ENCODE results near the gene MOSPD3.

MOSPD3 gene

GRCh38 chr7:100584054-100584682 lies 28.2 kb upstream of the MOSPD3 start:
- H3K27ac ChIP-seq (ENCODE audit: low read depth, low read length): peak overlapping the region; percentile 65
- H2AFZ ChIP-seq (ENCODE audit: low read length, unreplicated experiment): no peak overlapping the region
- H3K4me1 ChIP-seq (ENCODE audit: control insufficient read depth, insufficient read depth, low read length, unreplicated experiment): peaks cover 12% of the 10 kb centered on the region

GRCh38 chr7:100584683-100585510 lies 27.4 kb upstream of the MOSPD3 start:
- Histone ChIP-seq H3K36me3 (ENCODE audit: insufficient read depth, low read length) (peaks cover 6% of the 10 kb centered on the region; the same call in 1 of the 2 replicates), H3K27ac (ENCODE audit: low read depth, low read length) (peak overlapping the region; percentile 65), H3K4me3 (ENCODE audit: low read depth, low read length) (peak overlapping the region; percentile 79), H3K4me1 (ENCODE audit: control insufficient read depth, insufficient read depth, low read length, unreplicated experiment) (peaks cover 12% of the 10 kb centered on the region), H2AFZ (ENCODE audit: low read length, unreplicated experiment) (no peak overlapping the region), H3K27me3 (ENCODE audit: insufficient read depth, low read length) (no peaks in the 10 kb centered on the region), H3K79me2 (ENCODE audit: control insufficient read depth, insufficient read depth, low read length, unreplicated experiment) (peaks cover 20% of the 10 kb centered on the region)

More at GRCh38 chr7:100584054-100584682, 28.2 kb upstream of the MOSPD3 start:
- Histone ChIP-seq H3K27me3 (ENCODE audit: insufficient read depth, low read length) (no peaks in the 10 kb centered on the region), H3K79me2 (ENCODE audit: control insufficient read depth, insufficient read depth, low read length, unreplicated experiment) (peaks cover 20% of the 10 kb centered on the region), H3K36me3 (ENCODE audit: insufficient read depth, low read length) (peaks cover 6% of the 10 kb centered on the region; the same call in 1 of the 2 replicates), H3K4me3 (ENCODE audit: low read depth, low read length) (peak overlapping the region; percentile 79)

- peaks cover 17% of the 10 kb centered on the region for H3K4me1 ChIP-seq (ENCODE audit: control insufficient read depth, insufficient read depth, low read length, unreplicated experiment)
- peak within 1 kb of the TSS; percentile 65 for H3K27ac ChIP-seq (ENCODE audit: low read depth, low read length)
- H2AFZ ChIP-seq (ENCODE audit: low read length, unreplicated experiment): peak within 1 kb of the TSS; percentile 63
- peaks cover 3% of the 10 kb centered on the region; the same call in 1 of the 2 replicates for H3K36me3 ChIP-seq (ENCODE audit: insufficient read depth, low read length)
- H3K27me3 ChIP-seq (ENCODE audit: insufficient read depth, low read length): no peaks in the 10 kb centered on the region
- H3K79me2 ChIP-seq (ENCODE audit: control insufficient read depth, insufficient read depth, low read length, unreplicated experiment): peaks cover 20% of the 10 kb centered on the region
- peak within 1 kb of the TSS; percentile 80 for H3K4me3 ChIP-seq (ENCODE audit: low read depth, low read length)
Measured at GRCh38 chr7:100585511-100586265, 26.7 kb upstream of the MOSPD3 start, which contains the start of gene LRCH4. LRCH4 (minus strand) TSS chr7:100586129; CDS start chr7:100586100, 29 bp downstream.

- peaks cover 18% of the 10 kb centered on the region for H3K4me1 ChIP-seq (ENCODE audit: control insufficient read depth, insufficient read depth, low read length, unreplicated experiment)
- H3K36me3 ChIP-seq (ENCODE audit: insufficient read depth, low read length): no peaks in the 10 kb centered on the region
- H3K4me3 ChIP-seq (ENCODE audit: low read depth, low read length): peak within 1 kb of the TSS; percentile 80
- H3K27ac ChIP-seq (ENCODE audit: low read depth, low read length): peak within 1 kb of the TSS; percentile 65
- peaks cover 20% of the 10 kb centered on the region for H3K79me2 ChIP-seq (ENCODE audit: control insufficient read depth, insufficient read depth, low read length, unreplicated experiment)
- no peaks in the 10 kb centered on the region for H3K27me3 ChIP-seq (ENCODE audit: insufficient read depth, low read length)
- peak within 1 kb of the TSS; percentile 63 for H2AFZ ChIP-seq (ENCODE audit: low read length, unreplicated experiment)
Measured at GRCh38 chr7:100586266-100587025, 25.9 kb upstream of the MOSPD3 start, which contains the start of gene FBXO24. FBXO24 (plus strand) TSS chr7:100586328; CDS start chr7:100586626, 298 bp downstream.

- H3K36me3 ChIP-seq (ENCODE audit: insufficient read depth, low read length): no peaks in the 10 kb centered on the region
- peaks cover 13% of the 10 kb centered on the region for H3K4me1 ChIP-seq (ENCODE audit: control insufficient read depth, insufficient read depth, low read length, unreplicated experiment)
- no peak overlapping the region for H2AFZ ChIP-seq (ENCODE audit: low read length, unreplicated experiment)
- H3K4me3 ChIP-seq (ENCODE audit: low read depth, low read length): no peak overlapping the region
- no peaks in the 10 kb centered on the region for H3K27me3 ChIP-seq (ENCODE audit: insufficient read depth, low read length)
- H3K27ac ChIP-seq (ENCODE audit: low read depth, low read length): no peak overlapping the region
- H3K79me2 ChIP-seq (ENCODE audit: control insufficient read depth, insufficient read depth, low read length, unreplicated experiment): peaks cover 12% of the 10 kb centered on the region
Measured at GRCh38 chr7:100588438-100588837, 23.9 kb upstream of the MOSPD3 start.

GRCh38 chr7:100589341-100589947 lies 22.9 kb upstream of the MOSPD3 start:
- Histone ChIP-seq H3K79me2 (ENCODE audit: control insufficient read depth, insufficient read depth, low read length, unreplicated experiment) (peaks cover 12% of the 10 kb centered on the region), H3K36me3 (ENCODE audit: insufficient read depth, low read length) (no peaks in the 10 kb centered on the region), H3K27ac (ENCODE audit: low read depth, low read length) (no peak overlapping the region), H3K27me3 (ENCODE audit: insufficient read depth, low read length) (no peaks in the 10 kb centered on the region), H3K4me1 (ENCODE audit: control insufficient read depth, insufficient read depth, low read length, unreplicated experiment) (peaks cover 6% of the 10 kb centered on the region), H2AFZ (ENCODE audit: low read length, unreplicated experiment) (no peak overlapping the region), H3K4me3 (ENCODE audit: low read depth, low read length) (no peak overlapping the region)

GRCh38 chr7:100590077-100590737 lies 22.1 kb upstream of the MOSPD3 start:
- no peak overlapping the region for H3K4me3 ChIP-seq (ENCODE audit: low read depth, low read length)

GRCh38 chr7:100591596-100591995 lies 20.7 kb upstream of the MOSPD3 start:
- H3K4me3 ChIP-seq (ENCODE audit: low read depth, low read length): no peak overlapping the region
- no peak overlapping the region for H2AFZ ChIP-seq (ENCODE audit: low read length, unreplicated experiment)
- H3K27me3 ChIP-seq (ENCODE audit: insufficient read depth, low read length): no peaks in the 10 kb centered on the region
- no peaks in the 10 kb centered on the region for H3K79me2 ChIP-seq (ENCODE audit: control insufficient read depth, insufficient read depth, low read length, unreplicated experiment)
- H3K4me1 ChIP-seq (ENCODE audit: control insufficient read depth, insufficient read depth, low read length, unreplicated experiment): peaks cover 6% of the 10 kb centered on the region
- no peak overlapping the region for H3K27ac ChIP-seq (ENCODE audit: low read depth, low read length)
- H3K36me3 ChIP-seq (ENCODE audit: insufficient read depth, low read length): no peaks in the 10 kb centered on the region

More at GRCh38 chr7:100590077-100590737, 22.1 kb upstream of the MOSPD3 start:
- H3K36me3 ChIP-seq (ENCODE audit: insufficient read depth, low read length): no peaks in the 10 kb centered on the region
- H3K27ac ChIP-seq (ENCODE audit: low read depth, low read length): no peak overlapping the region
- H3K27me3 ChIP-seq (ENCODE audit: insufficient read depth, low read length): no peaks in the 10 kb centered on the region
- peaks cover 4% of the 10 kb centered on the region for H3K79me2 ChIP-seq (ENCODE audit: control insufficient read depth, insufficient read depth, low read length, unreplicated experiment)
- no peak overlapping the region for H2AFZ ChIP-seq (ENCODE audit: low read length, unreplicated experiment)
- peaks cover 6% of the 10 kb centered on the region for H3K4me1 ChIP-seq (ENCODE audit: control insufficient read depth, insufficient read depth, low read length, unreplicated experiment)

- no peak overlapping the region for H2AFZ ChIP-seq (ENCODE audit: low read length, unreplicated experiment)
- peaks cover 6% of the 10 kb centered on the region for H3K4me1 ChIP-seq (ENCODE audit: control insufficient read depth, insufficient read depth, low read length, unreplicated experiment)
- H3K27ac ChIP-seq (ENCODE audit: low read depth, low read length): no peak overlapping the region
- H3K27me3 ChIP-seq (ENCODE audit: insufficient read depth, low read length): no peaks in the 10 kb centered on the region
- no peaks in the 10 kb centered on the region for H3K79me2 ChIP-seq (ENCODE audit: control insufficient read depth, insufficient read depth, low read length, unreplicated experiment)
- H3K36me3 ChIP-seq (ENCODE audit: insufficient read depth, low read length): no peaks in the 10 kb centered on the region
- no peak overlapping the region for H3K4me3 ChIP-seq (ENCODE audit: low read depth, low read length)
Measured at GRCh38 chr7:100595188-100595587, 17.2 kb upstream of the MOSPD3 start.
